Measurements from ENCODE around the gene KCNG2.

DNA sequence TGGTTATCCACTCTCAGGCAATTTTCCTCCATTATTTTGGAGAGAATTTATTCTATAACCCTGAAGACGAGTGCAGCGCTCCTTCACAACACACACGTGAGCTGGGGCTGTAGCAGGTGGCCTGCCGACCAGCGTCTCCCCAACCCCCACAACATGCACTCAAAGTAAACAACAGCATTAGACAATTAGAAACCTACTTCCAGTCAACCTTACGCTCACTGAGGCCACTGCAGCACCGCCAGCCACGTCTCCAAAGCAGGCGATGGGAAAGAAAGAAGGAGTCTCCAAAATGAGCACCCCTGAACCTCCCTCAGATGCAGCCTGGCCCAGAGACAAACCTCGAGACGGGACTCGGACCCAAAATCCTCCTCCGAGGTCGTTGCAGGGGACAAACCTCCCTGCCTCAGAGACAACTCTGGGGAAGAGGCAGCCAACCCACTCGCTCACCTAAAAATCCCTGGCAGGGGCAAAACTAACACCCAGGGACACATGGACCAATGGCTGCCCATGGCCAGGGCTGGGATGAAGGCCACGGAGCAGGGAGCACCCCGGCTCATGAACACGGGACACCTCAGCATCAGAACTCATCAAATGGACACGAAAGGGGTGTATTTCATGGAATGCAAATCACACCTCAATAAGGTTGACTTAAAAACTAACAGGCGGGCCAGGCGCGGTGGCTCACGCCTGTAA lies 151.1 kb downstream of the KCNG2 start:
- TF ChIP-seq, protein P1, sequence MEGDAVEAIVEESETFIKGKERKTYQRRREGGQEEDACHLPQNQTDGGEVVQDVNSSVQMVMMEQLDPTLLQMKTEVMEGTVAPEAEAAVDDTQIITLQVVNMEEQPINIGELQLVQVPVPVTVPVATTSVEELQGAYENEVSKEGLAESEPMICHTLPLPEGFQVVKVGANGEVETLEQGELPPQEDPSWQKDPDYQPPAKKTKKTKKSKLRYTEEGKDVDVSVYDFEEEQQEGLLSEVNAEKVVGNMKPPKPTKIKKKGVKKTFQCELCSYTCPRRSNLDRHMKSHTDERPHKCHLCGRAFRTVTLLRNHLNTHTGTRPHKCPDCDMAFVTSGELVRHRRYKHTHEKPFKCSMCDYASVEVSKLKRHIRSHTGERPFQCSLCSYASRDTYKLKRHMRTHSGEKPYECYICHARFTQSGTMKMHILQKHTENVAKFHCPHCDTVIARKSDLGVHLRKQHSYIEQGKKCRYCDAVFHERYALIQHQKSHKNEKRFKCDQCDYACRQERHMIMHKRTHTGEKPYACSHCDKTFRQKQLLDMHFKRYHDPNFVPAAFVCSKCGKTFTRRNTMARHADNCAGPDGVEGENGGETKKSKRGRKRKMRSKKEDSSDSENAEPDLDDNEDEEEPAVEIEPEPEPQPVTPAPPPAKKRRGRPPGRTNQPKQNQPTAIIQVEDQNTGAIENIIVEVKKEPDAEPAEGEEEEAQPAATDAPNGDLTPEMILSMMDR (conservative IDR thresholded peaks at IDR 0.05; ENCODE audit: low read depth in 2 of 2) = no peak
- no peak for TF ChIP-seq STAT1 (IDR thresholded peaks at IDR 0.05; ENCODE audit: unreplicated experiment)
- no peak for TF ChIP-seq EZH2phosphoT487 (IDR thresholded peaks at IDR 0.05; ENCODE audit: unreplicated experiment)
- TF ChIP-seq POLR2AphosphoS5 (IDR thresholded peaks at IDR 0.05; ENCODE audit: low read depth) = no peak
- no peak for TF ChIP-seq EZH2 (IDR thresholded peaks at IDR 0.05; ENCODE audit: low read depth, unreplicated experiment)
- TF ChIP-seq, protein P2, sequence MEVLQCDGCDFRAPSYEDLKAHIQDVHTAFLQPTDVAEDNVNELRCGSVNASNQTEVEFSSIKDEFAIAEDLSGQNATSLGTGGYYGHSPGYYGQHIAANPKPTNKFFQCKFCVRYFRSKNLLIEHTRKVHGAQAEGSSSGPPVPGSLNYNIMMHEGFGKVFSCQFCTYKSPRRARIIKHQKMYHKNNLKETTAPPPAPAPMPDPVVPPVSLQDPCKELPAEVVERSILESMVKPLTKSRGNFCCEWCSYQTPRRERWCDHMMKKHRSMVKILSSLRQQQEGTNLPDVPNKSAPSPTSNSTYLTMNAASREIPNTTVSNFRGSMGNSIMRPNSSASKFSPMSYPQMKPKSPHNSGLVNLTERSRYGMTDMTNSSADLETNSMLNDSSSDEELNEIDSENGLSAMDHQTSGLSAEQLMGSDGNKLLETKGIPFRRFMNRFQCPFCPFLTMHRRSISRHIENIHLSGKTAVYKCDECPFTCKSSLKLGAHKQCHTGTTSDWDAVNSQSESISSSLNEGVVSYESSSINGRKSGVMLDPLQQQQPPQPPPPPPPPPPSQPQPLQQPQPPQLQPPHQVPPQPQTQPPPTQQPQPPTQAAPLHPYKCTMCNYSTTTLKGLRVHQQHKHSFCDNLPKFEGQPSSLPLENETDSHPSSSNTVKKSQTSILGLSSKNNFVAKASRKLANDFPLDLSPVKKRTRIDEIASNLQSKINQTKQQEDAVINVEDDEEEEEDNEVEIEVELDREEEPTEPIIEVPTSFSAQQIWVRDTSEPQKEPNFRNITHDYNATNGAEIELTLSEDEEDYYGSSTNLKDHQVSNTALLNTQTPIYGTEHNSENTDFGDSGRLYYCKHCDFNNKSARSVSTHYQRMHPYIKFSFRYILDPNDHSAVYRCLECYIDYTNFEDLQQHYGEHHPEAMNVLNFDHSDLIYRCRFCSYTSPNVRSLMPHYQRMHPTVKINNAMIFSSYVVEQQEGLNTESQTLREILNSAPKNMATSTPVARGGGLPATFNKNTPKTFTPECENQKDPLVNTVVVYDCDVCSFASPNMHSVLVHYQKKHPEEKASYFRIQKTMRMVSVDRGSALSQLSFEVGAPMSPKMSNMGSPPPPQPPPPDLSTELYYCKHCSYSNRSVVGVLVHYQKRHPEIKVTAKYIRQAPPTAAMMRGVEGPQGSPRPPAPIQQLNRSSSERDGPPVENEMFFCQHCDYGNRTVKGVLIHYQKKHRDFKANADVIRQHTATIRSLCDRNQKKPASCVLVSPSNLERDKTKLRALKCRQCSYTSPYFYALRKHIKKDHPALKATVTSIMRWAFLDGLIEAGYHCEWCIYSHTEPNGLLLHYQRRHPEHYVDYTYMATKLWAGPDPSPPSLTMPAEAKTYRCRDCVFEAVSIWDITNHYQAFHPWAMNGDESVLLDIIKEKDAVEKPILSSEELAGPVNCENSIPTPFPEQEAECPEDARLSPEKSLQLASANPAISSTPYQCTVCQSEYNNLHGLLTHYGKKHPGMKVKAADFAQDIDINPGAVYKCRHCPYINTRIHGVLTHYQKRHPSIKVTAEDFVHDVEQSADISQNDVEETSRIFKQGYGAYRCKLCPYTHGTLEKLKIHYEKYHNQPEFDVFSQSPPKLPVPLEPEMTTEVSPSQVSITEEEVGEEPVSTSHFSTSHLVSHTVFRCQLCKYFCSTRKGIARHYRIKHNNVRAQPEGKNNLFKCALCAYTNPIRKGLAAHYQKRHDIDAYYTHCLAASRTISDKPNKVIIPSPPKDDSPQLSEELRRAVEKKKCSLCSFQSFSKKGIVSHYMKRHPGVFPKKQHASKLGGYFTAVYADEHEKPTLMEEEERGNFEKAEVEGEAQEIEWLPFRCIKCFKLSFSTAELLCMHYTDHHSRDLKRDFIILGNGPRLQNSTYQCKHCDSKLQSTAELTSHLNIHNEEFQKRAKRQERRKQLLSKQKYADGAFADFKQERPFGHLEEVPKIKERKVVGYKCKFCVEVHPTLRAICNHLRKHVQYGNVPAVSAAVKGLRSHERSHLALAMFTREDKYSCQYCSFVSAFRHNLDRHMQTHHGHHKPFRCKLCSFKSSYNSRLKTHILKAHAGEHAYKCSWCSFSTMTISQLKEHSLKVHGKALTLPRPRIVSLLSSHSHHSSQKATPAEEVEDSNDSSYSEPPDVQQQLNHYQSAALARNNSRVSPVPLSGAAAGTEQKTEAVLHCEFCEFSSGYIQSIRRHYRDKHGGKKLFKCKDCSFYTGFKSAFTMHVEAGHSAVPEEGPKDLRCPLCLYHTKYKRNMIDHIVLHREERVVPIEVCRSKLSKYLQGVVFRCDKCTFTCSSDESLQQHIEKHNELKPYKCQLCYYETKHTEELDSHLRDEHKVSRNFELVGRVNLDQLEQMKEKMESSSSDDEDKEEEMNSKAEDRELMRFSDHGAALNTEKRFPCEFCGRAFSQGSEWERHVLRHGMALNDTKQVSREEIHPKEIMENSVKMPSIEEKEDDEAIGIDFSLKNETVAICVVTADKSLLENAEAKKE (CRISPR knock-in tag; IDR thresholded peaks at IDR 0.05) = no peak
- TF ChIP-seq REST (IDR thresholded peaks at IDR 0.05; ENCODE audit: unreplicated experiment) = no peak
- no peak for TF ChIP-seq CREB1 (CRISPR knock-in tag; IDR thresholded peaks at IDR 0.05; ENCODE audit: low read depth)
- TF ChIP-seq ETS1 (IDR thresholded peaks at IDR 0.05) = no peak
- TF ChIP-seq JUNB (IDR thresholded peaks at IDR 0.05; ENCODE audit: unreplicated experiment) = no peak
- TF ChIP-seq NANOG (IDR thresholded peaks at IDR 0.05; ENCODE audit: borderline replicate concordance) = no peak
- TF ChIP-seq ZNF114 (CRISPR knock-in tag; IDR thresholded peaks at IDR 0.05) = no peak
- TF ChIP-seq ZNF331 (CRISPR knock-in tag; IDR thresholded peaks at IDR 0.05; ENCODE audit: low read depth) = no peak

All from GM23338 (cell line).